Measurements from ENCODE around the gene WASHC3. TPM values are rescaled to one million over a fixed set of nuclear protein-coding genes. Genes with fewer than 3 reads are reported as not detected.

WASHC3 gene
- total and polyA plus RNA-seq, 2 donors (not counting 3 experiments of a cell fraction or from before 2014, with no cell fraction given), result 27.8 to 28.8 TPM

DNA sequence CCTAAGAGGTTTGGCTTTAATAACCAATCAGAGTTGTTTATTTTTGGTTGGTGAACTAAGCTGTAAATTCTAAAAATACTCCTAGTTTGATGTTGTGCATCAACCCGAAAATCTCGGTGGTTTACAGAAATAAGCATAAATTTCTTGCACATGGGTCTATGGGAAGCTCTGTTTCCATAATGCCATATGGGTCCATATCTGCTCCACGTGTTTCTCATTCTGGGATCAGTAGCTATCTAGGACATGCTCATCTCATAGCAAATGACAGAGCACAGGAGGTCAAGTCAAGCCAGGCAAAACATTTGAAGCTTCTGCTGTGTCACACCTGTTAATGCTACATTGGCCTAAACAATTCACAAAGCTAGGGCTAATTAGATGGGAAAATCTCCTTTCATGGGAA, 35.1 kb upstream of the WASHC3 start:
- CTCF ChIA-PET, result interaction anchor here (0.5 to 4.7 kb wide), 7 partner anchors 11 to 1451 kb away, joined by 4 to 100 read pairs (median 5); no protein-coding TSS in a partner anchor
- Histone ChIP-seq H3K36me3 (ENCODE audit: control insufficient read depth in 2 of 2, extremely low read depth in 1 of 2, insufficient read depth in 2 of 2, low read length in 2 of 2) (peaks cover 2% of the 10 kb centered on the region in 2 experiments), H3K9ac (replicated peaks; ENCODE audit: extremely low read depth, insufficient read depth, low read length) (no peak overlapping the region), H3K27me3 (ENCODE audit: control insufficient read depth in 2 of 2, insufficient read depth in 2 of 2, low read length in 2 of 2) (no peaks in the 10 kb centered on the region), H2AFZ (ENCODE audit: low read depth, low read length) (no peak overlapping the region), H3K9me3 (replicated peaks; ENCODE audit: control insufficient read depth, insufficient read depth, low read length) (no peaks in the 10 kb centered on the region), H4K20me1 (replicated peaks; ENCODE audit: control insufficient read depth, extremely low read depth, insufficient read depth, low read length) (no peaks in the 10 kb centered on the region), H3K4me3 (replicated peaks in 1 of 3; ENCODE audit: insufficient read depth in 1 of 3, low read depth in 1 of 3, low read length in 3 of 3) (no peak overlapping the region), H3K4me1 (ENCODE audit: control insufficient read depth, extremely low read depth, insufficient read depth, low read length) (no peaks in the 10 kb centered on the region), H3K79me2 (ENCODE audit: control insufficient read depth, insufficient read depth, low read length) (no peaks in the 10 kb centered on the region), H3K4me2 (ENCODE audit: insufficient read depth, low read length) (no peak overlapping the region), H3K9me1 (replicated peaks; ENCODE audit: control insufficient read depth, extremely low read depth, insufficient read depth, low read length) (no peaks in the 10 kb centered on the region), H3K27ac (ENCODE audit: insufficient read depth, low read depth, low read length) (no peak overlapping the region)
- DNase-seq (ENCODE audit: low read depth, low spot score) (no peak), FAIRE-seq (no peak)
- TF ChIP-seq, protein P1, sequence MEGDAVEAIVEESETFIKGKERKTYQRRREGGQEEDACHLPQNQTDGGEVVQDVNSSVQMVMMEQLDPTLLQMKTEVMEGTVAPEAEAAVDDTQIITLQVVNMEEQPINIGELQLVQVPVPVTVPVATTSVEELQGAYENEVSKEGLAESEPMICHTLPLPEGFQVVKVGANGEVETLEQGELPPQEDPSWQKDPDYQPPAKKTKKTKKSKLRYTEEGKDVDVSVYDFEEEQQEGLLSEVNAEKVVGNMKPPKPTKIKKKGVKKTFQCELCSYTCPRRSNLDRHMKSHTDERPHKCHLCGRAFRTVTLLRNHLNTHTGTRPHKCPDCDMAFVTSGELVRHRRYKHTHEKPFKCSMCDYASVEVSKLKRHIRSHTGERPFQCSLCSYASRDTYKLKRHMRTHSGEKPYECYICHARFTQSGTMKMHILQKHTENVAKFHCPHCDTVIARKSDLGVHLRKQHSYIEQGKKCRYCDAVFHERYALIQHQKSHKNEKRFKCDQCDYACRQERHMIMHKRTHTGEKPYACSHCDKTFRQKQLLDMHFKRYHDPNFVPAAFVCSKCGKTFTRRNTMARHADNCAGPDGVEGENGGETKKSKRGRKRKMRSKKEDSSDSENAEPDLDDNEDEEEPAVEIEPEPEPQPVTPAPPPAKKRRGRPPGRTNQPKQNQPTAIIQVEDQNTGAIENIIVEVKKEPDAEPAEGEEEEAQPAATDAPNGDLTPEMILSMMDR (IDR thresholded peaks at IDR 0.05; ENCODE audit: extremely low read depth in 1 of 2, insufficient read depth in 1 of 2, low read depth in 1 of 2, low read length in 2 of 2), result no peak
- TF ChIP-seq, protein P2, sequence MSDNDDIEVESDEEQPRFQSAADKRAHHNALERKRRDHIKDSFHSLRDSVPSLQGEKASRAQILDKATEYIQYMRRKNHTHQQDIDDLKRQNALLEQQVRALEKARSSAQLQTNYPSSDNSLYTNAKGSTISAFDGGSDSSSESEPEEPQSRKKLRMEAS (IDR thresholded peaks at IDR 0.05; ENCODE audit: insufficient read depth, insufficient read length), result no peak
- TF ChIP-seq EZH2 (IDR thresholded peaks at IDR 0.05; ENCODE audit: borderline replicate concordance, low read depth, low read length, severe bottlenecking) (no peak), GATA2 (IDR thresholded peaks at IDR 0.05; ENCODE audit: insufficient read depth, insufficient read length, low read depth, low read length) (no peak), POLR2A (IDR thresholded peaks at IDR 0.05; ENCODE audit: low read depth, low read length) (no peak), FOS (IDR thresholded peaks at IDR 0.05; ENCODE audit: borderline replicate concordance, insufficient read depth, low read length) (no peak), MYC (IDR thresholded peaks at IDR 0.05; ENCODE audit: low read depth, low read length) (no peak), POLR2AphosphoS5 (IDR thresholded peaks at IDR 0.05; ENCODE audit: insufficient read depth, low read depth, low read length) (no peak), JUN (IDR thresholded peaks at IDR 0.05; ENCODE audit: borderline replicate concordance, insufficient read depth, insufficient read length, low read depth) (no peak)
- dilution Hi-C loops (cut with MboI; ENCODE audit: extremely low pct_ligation_motif_present, low sequenced_read_pairs) (no loop called here), intact Hi-C loops (cut with micrococcal nuclease) (no loop called here)
- BruUV-seq (replicated peaks), result no TSS peak
- POLR2A ChIA-PET, result no interaction called here

Measured in endothelial cell of umbilical vein (primary cell).